Stimulated activated memory B cell treated with anti-CD40 and anti-IgM and Interleukin-4, amounts not matched to agents 10 μg/mL and 1 μg/mL and 100 μg/mL, for 72 hours (primary cell): ENCODE measurements around the gene RAB40C.

Experiments
- ATAC-seq: fragments of 150-1000 bp; cut with Tn5 transposase; 2 replicates; pipeline ENCODE4 v1.10.0; 2021
- H3K27ac Mint-ChIP-seq: one replicate; pipeline ENCODE4 v1.8.0; 2022; ENCODE audit warnings: mild to moderate bottlenecking, mixed read lengths
- H3K27me3 Mint-ChIP-seq: one replicate; pipeline ENCODE4 v1.8.0; 2022; ENCODE audit warnings: mixed read lengths
- H3K36me3 Mint-ChIP-seq: one replicate; pipeline ENCODE4 v1.8.0; 2022; ENCODE audit warnings: mixed read lengths
- H3K4me1 Mint-ChIP-seq: one replicate; pipeline ENCODE4 v1.8.0; 2022; ENCODE audit warnings: mixed read lengths
- H3K4me3 Mint-ChIP-seq: one replicate; pipeline ENCODE4 v1.8.0; 2022; ENCODE audit warnings: mild to moderate bottlenecking, moderate library complexity, mixed read lengths
- H3K9me3 Mint-ChIP-seq: one replicate; pipeline ENCODE4 v1.8.0; 2022; ENCODE audit warnings: mixed read lengths

Gene RAB40C

GRCh38 chr16:660459-661183 lies 70.8 kb downstream of the RAB40C start:
- Mint-ChIP-seq H3K4me3 (peak overlapping the region; percentile 45), H3K36me3 (peaks cover 6% of the 10 kb centered on the region), H3K27me3 (no peaks in the 10 kb centered on the region), H3K9me3 (no peaks in the 10 kb centered on the region), H3K27ac (peak overlapping the region; percentile 74), H3K4me1 (peaks cover 14% of the 10 kb centered on the region)
- ATAC-seq = peak; percentile 70

- Mint-ChIP-seq H3K36me3 (peaks cover 6% of the 10 kb centered on the region), H3K27ac (peak overlapping the region; percentile 74), H3K27me3 (no peaks in the 10 kb centered on the region), H3K4me1 (peaks cover 14% of the 10 kb centered on the region), H3K9me3 (no peaks in the 10 kb centered on the region), H3K4me3 (no peak overlapping the region)
- ATAC-seq = peak; percentile 22
These were observed 71.4 kb downstream of the RAB40C start for GRCh38 chr16:661184-661821.

- Mint-ChIP-seq H3K36me3 (peaks cover 6% of the 10 kb centered on the region), H3K4me1 (peaks cover 14% of the 10 kb centered on the region), H3K9me3 (no peaks in the 10 kb centered on the region)
These were observed 72.2 kb downstream of the RAB40C start for GRCh38 chr16:662095-662494.

DNA sequence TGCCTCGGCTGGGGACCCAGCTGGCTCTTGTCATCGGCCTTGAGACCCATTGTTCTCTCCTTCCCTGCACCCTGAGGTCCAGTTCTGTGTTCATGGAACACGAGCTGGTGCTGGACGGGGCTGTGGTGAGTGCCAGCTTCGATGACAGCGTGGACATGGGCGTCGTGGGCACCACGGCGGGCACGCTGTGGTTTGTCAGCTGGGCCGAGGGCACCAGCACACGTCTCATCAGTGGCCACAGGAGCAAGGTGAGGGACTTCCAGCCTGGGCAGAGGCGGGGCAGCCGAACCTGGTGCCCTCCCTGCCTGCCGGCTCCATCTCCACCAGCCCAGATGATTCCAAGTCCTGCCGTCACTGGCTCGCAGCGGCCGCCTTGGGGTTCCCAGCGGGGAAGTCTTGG lies 72.7 kb downstream of the RAB40C start:
- H3K4me3 Mint-ChIP-seq = no peak overlapping the region
- H3K9me3 Mint-ChIP-seq = no peaks in the 10 kb centered on the region
- ATAC-seq = no peak
- H3K27ac Mint-ChIP-seq = no peak overlapping the region
- H3K4me1 Mint-ChIP-seq = peaks cover 14% of the 10 kb centered on the region
- H3K36me3 Mint-ChIP-seq = peaks cover 6% of the 10 kb centered on the region
- no peaks in the 10 kb centered on the region for H3K27me3 Mint-ChIP-seq

More at GRCh38 chr16:662095-662494, 72.2 kb downstream of the RAB40C start:
- H3K27ac Mint-ChIP-seq = no peak overlapping the region
- H3K4me3 Mint-ChIP-seq = no peak overlapping the region
- H3K27me3 Mint-ChIP-seq = no peaks in the 10 kb centered on the region
- no peak for ATAC-seq

DNA sequence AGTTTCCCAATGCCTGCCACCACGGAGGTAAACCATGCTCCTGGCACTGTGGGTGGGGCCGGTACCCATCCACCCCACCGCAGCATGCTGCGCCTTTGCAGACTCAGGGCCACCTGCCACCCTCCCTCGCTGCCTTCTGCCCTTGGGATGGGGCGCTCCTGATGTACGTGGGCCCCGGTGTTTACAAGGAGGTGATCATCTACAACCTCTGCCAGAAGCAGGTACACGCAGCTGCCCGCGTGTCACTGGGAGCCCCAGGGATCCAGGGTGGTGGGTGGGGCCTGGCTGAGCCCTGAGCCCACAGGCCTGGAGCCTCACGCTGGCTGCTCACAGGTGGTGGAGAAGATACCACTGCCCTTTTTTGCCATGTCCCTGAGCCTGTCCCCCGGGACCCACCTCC lies 76.7 kb downstream of the RAB40C start:
- Mint-ChIP-seq H3K27me3 (no peaks in the 10 kb centered on the region), H3K9me3 (no peaks in the 10 kb centered on the region), H3K36me3 (peaks cover 18% of the 10 kb centered on the region), H3K4me1 (peaks cover 8% of the 10 kb centered on the region), H3K4me3 (no peak overlapping the region), H3K27ac (no peak overlapping the region)
- ATAC-seq = no peak

DNA sequence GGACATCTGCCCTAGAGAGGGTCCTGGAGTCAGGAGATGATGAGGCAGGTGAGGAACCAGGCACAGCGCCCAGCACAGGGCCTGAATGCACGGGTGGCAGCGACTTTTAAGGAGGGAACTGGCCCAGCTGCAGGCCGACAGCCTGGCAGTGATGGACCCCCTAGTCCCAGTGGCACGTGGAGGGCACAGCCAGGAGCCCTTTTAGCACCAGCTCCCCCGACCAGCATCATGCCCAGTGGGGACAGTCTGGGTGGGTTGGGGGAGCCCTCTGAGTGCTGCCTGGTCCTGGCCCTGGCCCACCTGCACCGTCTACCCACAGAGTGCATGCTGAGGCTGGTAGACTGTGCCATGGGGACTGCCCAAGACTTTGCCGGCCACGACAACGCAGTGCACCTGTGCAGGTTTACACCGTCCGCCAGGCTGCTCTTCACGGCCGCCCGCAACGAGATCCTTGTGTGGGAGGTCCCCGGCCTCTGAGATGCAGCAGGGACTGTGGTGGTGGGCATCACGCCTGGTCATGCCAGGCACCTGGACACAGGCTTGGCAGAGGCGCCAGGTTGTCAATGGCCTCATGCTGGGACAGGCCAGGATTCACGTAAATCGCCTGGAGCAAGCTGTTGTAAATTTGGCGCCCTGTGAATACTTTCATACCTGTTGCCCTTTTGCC lies 77.4 kb downstream of the RAB40C start:
- Mint-ChIP-seq H3K27ac (peak overlapping the region; percentile 82), H3K27me3 (no peaks in the 10 kb centered on the region), H3K9me3 (no peaks in the 10 kb centered on the region), H3K36me3 (peaks cover 22% of the 10 kb centered on the region), H3K4me1 (peaks cover 7% of the 10 kb centered on the region), H3K4me3 (no peak overlapping the region)
- ATAC-seq = no peak

DNA sequence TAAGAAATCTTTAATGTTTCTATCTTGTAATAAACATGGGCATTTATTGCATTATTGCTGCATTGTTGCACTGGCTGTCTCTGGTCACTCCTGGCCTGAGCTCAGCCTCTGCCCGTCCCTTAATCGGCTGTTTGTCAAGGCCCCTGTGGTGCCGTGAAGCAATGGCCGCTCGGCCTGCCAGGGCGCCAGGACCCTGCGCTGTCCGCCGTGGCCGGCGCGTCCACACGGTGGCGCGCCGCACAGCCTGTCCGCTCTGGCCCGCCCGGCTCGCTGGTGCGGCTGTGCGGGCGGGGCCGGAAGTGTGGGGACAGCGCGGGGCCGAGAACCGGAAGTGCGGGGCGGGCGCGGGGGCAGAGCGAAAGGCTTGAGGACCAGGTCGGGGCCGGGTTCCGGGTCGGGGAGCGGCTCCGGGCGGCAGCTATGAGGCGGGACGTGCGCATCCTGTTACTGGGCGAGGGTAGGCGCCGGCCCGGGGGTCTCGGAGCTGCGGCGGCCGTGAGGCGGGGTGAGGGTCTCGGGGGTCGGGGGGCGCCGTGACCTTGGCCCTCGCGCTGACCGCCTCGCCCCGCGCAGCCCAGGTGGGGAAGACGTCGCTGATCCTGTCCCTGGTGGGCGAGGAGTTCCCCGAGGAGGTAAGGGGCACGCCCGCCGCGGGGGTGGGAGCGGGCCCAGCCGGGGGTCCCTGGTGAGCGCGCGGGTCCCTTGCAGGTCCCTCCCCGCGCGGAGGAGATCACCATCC lies 78.1 kb downstream of the RAB40C start, which contains the start of gene RHOT2:
Gene RHOT2, plus strand, starts transcription at position 353 of the 739 bp plus-strand sequence. Its CDS starts 68 bp downstream, at position 421.
- Mint-ChIP-seq H3K27ac (peak within 1 kb of the TSS; percentile 82), H3K27me3 (no peaks in the 10 kb centered on the region), H3K4me3 (peak within 1 kb of the TSS; percentile 82), H3K4me1 (peaks cover 7% of the 10 kb centered on the region), H3K36me3 (peaks cover 26% of the 10 kb centered on the region), H3K9me3 (no peaks in the 10 kb centered on the region)
- ATAC-seq = peak; percentile 96

GRCh38 chr16:668519-669171 lies 78.8 kb downstream of the RAB40C start:
- H3K27ac Mint-ChIP-seq = peak overlapping the region; percentile 82

DNA sequence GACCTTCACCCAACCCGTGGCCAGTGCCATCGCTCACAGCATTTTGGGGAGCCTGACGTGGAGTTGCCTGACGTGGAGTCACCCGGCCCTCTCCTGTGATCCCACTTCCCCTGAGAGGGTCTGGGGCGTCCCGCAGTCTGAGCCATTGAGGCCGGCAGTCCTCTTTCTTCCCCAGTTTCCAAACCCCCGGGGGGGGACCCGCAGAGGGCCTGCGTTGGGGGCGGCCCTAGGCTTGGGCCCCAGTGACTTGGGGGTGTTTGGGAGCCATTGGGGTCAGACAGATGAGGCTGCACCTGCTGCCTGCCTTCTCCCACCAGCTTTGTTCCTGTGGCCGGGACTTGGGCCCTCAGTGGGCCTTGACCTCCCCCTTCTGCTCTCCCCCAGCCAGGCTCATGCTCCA lies 79.8 kb downstream of the RAB40C start:
- ATAC-seq = no peak
- H3K36me3 Mint-ChIP-seq = peaks cover 34% of the 10 kb centered on the region
- H3K9me3 Mint-ChIP-seq = no peaks in the 10 kb centered on the region
- peak overlapping the region; percentile 58 for H3K4me3 Mint-ChIP-seq
- H3K27me3 Mint-ChIP-seq = peaks cover 2% of the 10 kb centered on the region
- H3K4me1 Mint-ChIP-seq = peaks cover 9% of the 10 kb centered on the region
- H3K27ac Mint-ChIP-seq = no peak overlapping the region

More at GRCh38 chr16:668519-669171, 78.8 kb downstream of the RAB40C start:
- no peaks in the 10 kb centered on the region for H3K27me3 Mint-ChIP-seq
- H3K4me3 Mint-ChIP-seq = peak overlapping the region; percentile 82
- no peaks in the 10 kb centered on the region for H3K9me3 Mint-ChIP-seq
- peak; percentile 0 for ATAC-seq
- H3K4me1 Mint-ChIP-seq = peaks cover 7% of the 10 kb centered on the region
- H3K36me3 Mint-ChIP-seq = peaks cover 28% of the 10 kb centered on the region

GRCh38 chr16:670485-671352 lies 80.9 kb downstream of the RAB40C start:
- Mint-ChIP-seq H3K4me1 (peaks cover 16% of the 10 kb centered on the region), H3K36me3 (peaks cover 38% of the 10 kb centered on the region), H3K9me3 (no peaks in the 10 kb centered on the region), H3K4me3 (no peak overlapping the region), H3K27me3 (peaks cover 13% of the 10 kb centered on the region), H3K27ac (no peak overlapping the region)
- ATAC-seq = no peak

DNA sequence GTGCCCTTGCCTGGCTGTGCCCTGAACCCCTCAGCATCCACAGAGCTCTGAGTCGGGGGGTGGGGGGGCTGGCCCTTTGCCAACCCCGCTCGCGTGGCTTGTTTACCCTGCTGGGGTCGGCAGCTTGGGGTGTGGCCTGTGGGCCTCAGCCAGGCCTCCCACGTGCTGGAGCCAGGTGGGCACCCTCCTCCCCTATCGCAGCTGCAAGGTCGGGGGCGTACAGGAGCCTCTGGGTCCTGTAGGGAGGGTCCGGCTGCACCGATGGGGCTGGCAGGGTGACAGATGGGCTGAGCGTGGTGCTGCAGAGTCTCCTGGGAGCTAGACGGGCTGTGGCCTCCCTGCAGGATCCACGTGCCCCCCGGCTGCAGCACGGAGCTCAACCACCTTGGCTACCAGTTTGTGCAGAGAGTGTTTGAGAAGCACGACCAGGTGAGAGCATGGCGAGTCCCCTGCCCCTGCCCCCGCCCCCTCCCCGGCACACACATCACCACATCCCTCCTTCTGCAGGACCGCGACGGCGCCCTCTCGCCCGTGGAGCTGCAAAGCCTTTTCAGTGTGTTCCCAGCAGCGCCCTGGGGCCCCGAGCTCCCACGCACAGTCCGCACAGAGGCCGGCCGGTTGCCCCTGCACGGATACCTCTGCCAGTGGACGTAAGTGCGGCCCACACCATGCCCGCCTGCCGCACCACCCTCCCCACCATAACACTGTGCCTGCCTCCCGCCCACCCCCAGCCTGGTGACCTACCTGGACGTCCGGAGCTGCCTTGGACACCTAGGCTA lies 81.7 kb downstream of the RAB40C start:
- Mint-ChIP-seq H3K27me3 (peaks cover 13% of the 10 kb centered on the region), H3K9me3 (no peaks in the 10 kb centered on the region), H3K27ac (no peak overlapping the region), H3K4me1 (peaks cover 16% of the 10 kb centered on the region), H3K4me3 (no peak overlapping the region), H3K36me3 (peaks cover 38% of the 10 kb centered on the region)
- ATAC-seq = no peak

DNA sequence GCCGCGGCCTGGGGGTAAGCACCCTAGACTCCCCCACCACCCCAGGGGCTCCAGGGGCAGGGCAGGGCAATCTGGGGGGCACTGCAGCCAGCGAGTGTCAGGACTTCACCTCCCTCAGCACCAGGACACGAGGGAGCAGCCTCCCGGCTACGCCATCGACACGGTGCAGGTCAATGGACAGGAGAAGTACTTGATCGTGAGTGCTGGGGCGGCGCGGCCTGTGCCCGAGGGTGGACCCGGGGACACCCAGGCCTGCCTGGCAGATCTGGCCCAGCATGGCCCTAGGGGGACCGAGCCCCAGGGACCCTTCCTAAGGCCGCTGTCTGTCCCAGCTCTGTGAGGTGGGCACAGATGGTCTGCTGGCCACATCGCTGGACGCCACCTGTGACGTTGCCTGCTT lies 82.5 kb downstream of the RAB40C start:
- Mint-ChIP-seq H3K4me3 (no peak overlapping the region), H3K9me3 (no peaks in the 10 kb centered on the region), H3K27me3 (peaks cover 13% of the 10 kb centered on the region), H3K36me3 (peaks cover 38% of the 10 kb centered on the region), H3K4me1 (peaks cover 16% of the 10 kb centered on the region), H3K27ac (no peak overlapping the region)
- ATAC-seq = no peak

DNA sequence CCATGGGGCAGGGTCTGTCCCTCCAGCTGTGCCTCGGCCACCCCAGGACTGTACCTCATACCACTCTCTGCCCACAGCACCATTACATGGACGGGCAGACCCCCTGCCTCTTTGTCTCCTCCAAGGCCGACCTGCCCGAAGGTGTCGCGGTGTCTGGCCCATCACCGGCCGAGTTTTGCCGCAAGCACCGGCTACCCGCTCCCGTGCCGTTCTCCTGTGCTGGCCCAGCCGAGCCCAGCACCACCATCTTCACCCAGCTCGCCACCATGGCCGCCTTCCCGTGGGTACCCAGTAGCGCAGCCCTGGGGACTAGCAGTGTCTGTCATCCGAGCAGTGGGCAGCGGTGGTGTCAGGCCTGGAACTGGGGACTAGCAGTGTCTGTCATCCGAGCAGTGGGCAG lies 83.0 kb downstream of the RAB40C start:
- Mint-ChIP-seq H3K36me3 (peaks cover 38% of the 10 kb centered on the region), H3K9me3 (no peaks in the 10 kb centered on the region), H3K4me1 (peaks cover 17% of the 10 kb centered on the region), H3K27me3 (peaks cover 13% of the 10 kb centered on the region), H3K27ac (no peak overlapping the region), H3K4me3 (no peak overlapping the region)
- ATAC-seq = no peak
